ENCODE measurements around the gene ZNF594.
"Not testable (repeated sequence)": the region's sequence is repeated elsewhere in the genome, so short reads cannot be mapped to it uniquely, and the experiment has no call there.

The ZNF594 gene

GRCh38 chr17:5226940-5227878, 35.5 kb upstream of the ZNF594 start:
- H3K4me3 ChIP-seq (ENCODE audit: low read length) = no peak overlapping the region
- TF ChIP-seq, protein P1, sequence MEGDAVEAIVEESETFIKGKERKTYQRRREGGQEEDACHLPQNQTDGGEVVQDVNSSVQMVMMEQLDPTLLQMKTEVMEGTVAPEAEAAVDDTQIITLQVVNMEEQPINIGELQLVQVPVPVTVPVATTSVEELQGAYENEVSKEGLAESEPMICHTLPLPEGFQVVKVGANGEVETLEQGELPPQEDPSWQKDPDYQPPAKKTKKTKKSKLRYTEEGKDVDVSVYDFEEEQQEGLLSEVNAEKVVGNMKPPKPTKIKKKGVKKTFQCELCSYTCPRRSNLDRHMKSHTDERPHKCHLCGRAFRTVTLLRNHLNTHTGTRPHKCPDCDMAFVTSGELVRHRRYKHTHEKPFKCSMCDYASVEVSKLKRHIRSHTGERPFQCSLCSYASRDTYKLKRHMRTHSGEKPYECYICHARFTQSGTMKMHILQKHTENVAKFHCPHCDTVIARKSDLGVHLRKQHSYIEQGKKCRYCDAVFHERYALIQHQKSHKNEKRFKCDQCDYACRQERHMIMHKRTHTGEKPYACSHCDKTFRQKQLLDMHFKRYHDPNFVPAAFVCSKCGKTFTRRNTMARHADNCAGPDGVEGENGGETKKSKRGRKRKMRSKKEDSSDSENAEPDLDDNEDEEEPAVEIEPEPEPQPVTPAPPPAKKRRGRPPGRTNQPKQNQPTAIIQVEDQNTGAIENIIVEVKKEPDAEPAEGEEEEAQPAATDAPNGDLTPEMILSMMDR (conservative IDR thresholded peaks at IDR 0.05; ENCODE audit: low read depth, low read length) = no peak
- no peak for DNase-seq (ENCODE audit: low read depth)

GRCh38 chr17:5225668-5226457, 34.2 kb upstream of the ZNF594 start:
- H3K4me3 ChIP-seq (ENCODE audit: low read length) = no peak overlapping the region
- TF ChIP-seq, protein P1 (conservative IDR thresholded peaks at IDR 0.05; ENCODE audit: low read depth, low read length) = no peak
- DNase-seq (ENCODE audit: low read depth) = no peak

DNA sequence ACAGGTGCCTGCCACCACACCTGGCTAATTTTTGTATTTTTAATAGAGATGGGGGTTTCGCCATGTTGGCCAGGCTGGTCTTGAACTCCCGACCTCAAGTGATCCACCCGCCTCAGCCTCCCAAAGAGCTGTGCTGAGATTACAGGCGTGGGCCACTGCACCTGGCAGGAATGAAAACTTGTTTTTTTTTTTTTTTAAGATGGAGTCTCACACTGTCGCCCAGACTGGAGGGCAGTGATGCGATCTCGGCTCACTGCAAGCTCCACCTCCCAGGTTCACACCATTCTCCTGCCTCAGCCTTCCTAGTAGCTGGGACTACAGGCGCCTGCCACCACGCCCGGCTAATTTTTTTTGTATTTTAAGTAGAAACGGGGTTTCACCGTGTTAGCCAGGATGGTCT, 30.2 kb upstream of the ZNF594 start:
- DNase-seq (ENCODE audit: low read depth) = not testable (repeated sequence)

DNA sequence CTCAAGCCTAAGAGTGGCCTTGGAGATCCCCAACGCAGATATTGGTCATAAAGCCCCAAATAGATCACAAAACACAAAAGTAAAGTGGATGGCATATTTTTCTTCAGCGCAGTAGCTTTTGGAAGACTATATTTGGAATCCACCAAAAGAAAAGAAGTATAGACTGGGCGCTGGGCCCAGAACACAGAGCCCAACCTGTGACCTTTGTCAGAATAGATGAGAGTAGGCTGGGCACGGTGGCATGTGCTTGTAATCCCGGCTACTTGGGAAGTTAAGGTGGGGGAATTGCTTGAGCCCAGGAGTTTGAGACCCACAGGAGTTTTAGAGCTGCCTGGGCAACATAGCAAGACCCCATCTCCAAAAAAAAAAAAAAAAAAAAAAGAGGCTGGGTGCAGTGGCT, 28.4 kb upstream of the ZNF594 start:
- TF ChIP-seq, protein P1 (conservative IDR thresholded peaks at IDR 0.05; ENCODE audit: low read depth, low read length) = no peak
- DNase-seq (ENCODE audit: low read depth) = no peak
- H3K4me3 ChIP-seq (ENCODE audit: low read length) = no peak overlapping the region

More for the DNA sequence above, 30.2 kb upstream of the ZNF594 start:
- not testable (repeated sequence) for H3K4me3 ChIP-seq (ENCODE audit: low read length)

DNA sequence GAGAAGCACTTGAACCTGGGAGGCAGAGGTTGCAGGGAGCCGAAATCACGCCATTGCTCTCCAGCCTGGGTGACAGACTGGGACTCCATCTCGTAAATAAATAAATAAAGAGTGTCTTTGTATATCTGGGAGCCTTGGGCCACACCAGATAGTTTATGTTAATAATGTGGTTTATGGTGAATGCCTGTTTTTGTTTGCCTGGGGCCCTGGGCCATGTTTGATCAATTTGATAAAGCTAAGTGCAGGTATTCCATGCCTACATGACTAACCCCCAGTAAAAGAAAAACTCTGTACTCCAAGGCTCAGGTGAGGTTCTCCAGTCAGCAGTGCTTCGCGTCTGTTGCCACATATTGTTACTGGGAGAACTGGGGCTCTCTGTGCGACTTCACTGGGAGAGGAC, 27.9 kb upstream of the ZNF594 start:
- no peak for DNase-seq (ENCODE audit: low read depth)
- TF ChIP-seq, protein P1 (conservative IDR thresholded peaks at IDR 0.05; ENCODE audit: low read depth, low read length) = no peak
- H3K4me3 ChIP-seq (ENCODE audit: low read length) = no peak overlapping the region

DNA sequence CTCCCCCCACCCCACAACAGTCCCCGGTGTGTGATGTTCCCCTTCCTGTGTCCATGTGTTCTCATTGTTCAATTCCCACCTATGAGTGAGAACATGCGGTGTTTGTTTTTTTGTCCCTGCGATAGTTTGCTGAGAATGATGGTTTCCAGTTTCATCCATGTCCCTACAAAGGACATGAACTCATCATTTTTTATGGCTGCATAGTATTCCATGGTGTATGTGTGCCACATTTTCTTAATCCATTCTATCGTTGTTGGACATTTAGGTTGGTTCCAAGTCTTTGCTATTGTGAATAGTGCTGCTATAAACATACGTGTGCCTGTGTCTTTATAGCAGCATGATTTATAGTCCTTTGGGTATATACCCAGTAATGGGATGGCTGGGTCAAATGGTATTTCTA, 25.9 kb upstream of the ZNF594 start:
- H3K4me3 ChIP-seq (ENCODE audit: low read length); DNase-seq (ENCODE audit: low read depth): not testable (repeated sequence)

- no peak overlapping the region for H3K4me3 ChIP-seq (ENCODE audit: low read length)
- TF ChIP-seq, protein P1 (conservative IDR thresholded peaks at IDR 0.05; ENCODE audit: low read depth, low read length) = no peak
- no peak for DNase-seq (ENCODE audit: low read depth)
Measured at GRCh38 chr17:5211458-5211857, 19.8 kb upstream of the ZNF594 start.
